NCI-H1048 (cell line): ENCODE data around the gene VWA5B1.

Source experiments
- DNase-seq: peaks from one replicate; lab custom pipeline; 2025; lab: John Stamatoyannopoulos, UW

Gene VWA5B1

GRCh38 chr1:20367116-20367585 is 76.5 kb downstream of the VWA5B1 start:
- DNase-seq: no peak

- no peak for DNase-seq
These were observed 77.0 kb downstream of the VWA5B1 start for GRCh38 chr1:20367626-20368025.

GRCh38 chr1:20368866-20369470 is 78.3 kb downstream of the VWA5B1 start:
- DNase-seq: no peak

GRCh38 chr1:20370698-20371097 is 80.0 kb downstream of the VWA5B1 start:
- no peak for DNase-seq

GRCh38 chr1:20371411-20371810 is 80.7 kb downstream of the VWA5B1 start:
- no peak for DNase-seq

- no peak for DNase-seq
These were observed 81.2 kb downstream of the VWA5B1 start for GRCh38 chr1:20371883-20372282.

- no peak for DNase-seq
These were observed 82.0 kb downstream of the VWA5B1 start for GRCh38 chr1:20372676-20373075.

- no peak for DNase-seq
These were observed 82.6 kb downstream of the VWA5B1 start for GRCh38 chr1:20373286-20373685.

GRCh38 chr1:20373764-20374163 is 83.1 kb downstream of the VWA5B1 start:
- no peak for DNase-seq

GRCh38 chr1:20375563-20375962 is 84.9 kb downstream of the VWA5B1 start:
- no peak for DNase-seq

GRCh38 chr1:20376171-20376570 is 85.5 kb downstream of the VWA5B1 start:
- DNase-seq: no peak

GRCh38 chr1:20376880-20377494 is 86.3 kb downstream of the VWA5B1 start:
- DNase-seq: no peak

- DNase-seq: no peak
These were observed 87.0 kb downstream of the VWA5B1 start for GRCh38 chr1:20377516-20378270.

GRCh38 chr1:20379075-20379474 is 88.4 kb downstream of the VWA5B1 start:
- DNase-seq: no peak

GRCh38 chr1:20380175-20380574 is 89.5 kb downstream of the VWA5B1 start:
- no peak for DNase-seq

GRCh38 chr1:20380616-20381035 is 90.0 kb downstream of the VWA5B1 start:
- DNase-seq: no peak

GRCh38 chr1:20381045-20381641 is 90.5 kb downstream of the VWA5B1 start:
- DNase-seq: no peak

- DNase-seq: no peak
These were observed 91.3 kb downstream of the VWA5B1 start for GRCh38 chr1:20381961-20382360.

- no peak for DNase-seq
These were observed 92.0 kb downstream of the VWA5B1 start for GRCh38 chr1:20382711-20383110.

- DNase-seq: no peak
These were observed 93.0 kb downstream of the VWA5B1 start for GRCh38 chr1:20383631-20384030.

GRCh38 chr1:20385630-20386029 is 95.0 kb downstream of the VWA5B1 start:
- DNase-seq: peak; percentile 60

- DNase-seq: no peak
These were observed 95.8 kb downstream of the VWA5B1 start for GRCh38 chr1:20386323-20387081.
